ENCODE data around the gene ZFHX3. TPM values are rescaled to one million over a fixed set of nuclear protein-coding genes. Genes with fewer than 3 reads are reported as not detected.

ZFHX3 gene
- polyA plus RNA-seq, 1 donor = 8.8 TPM

- no peak for DNase-seq (ENCODE audit: low read depth)
These were observed 247.3 kb downstream of the ZFHX3 start for GRCh38 chr16:72800524-72801161.

DNA sequence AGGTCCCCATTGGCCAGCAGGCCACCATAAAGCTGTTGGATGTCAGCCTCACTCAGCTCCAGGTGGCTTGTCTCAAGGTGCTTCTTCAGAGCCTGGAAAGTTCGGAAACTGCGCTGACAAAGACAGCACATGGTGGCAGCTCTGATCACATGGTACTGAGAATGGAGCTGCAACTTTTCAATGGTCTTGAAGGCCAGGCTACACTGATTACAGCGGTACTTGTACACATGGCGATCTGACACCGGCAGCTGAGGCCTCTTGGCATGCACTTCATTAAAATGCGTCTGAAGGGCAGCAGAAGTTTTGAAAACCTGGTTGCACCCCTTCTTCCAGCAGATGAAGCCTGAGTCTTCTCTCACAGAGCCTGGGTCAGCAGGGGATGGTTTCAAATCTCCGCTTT, 249.7 kb downstream of the ZFHX3 start:
- no peak for DNase-seq (ENCODE audit: low read depth)

- no peak for DNase-seq (ENCODE audit: low read depth)
These were observed 250.3 kb downstream of the ZFHX3 start for GRCh38 chr16:72797621-72798020.

DNA sequence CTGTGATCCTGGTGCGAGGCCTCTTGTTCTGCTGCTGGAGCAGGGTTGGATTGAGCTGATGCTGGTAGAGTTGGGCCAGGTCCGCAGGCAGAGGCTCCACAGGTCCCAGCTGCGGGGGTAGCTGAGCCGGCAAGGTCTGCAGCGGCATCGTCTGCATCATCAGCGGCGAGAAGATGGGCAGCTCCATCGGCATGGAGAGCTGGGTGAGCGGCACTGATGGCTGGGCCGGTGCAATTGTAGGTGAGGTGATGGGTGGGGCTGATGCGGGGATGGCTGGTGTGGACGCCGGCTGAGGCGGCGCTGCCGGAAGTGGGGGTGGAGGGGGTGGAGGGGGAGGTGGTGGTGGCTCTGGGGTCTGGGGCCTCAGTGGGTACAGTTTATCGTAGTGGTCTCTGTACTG, 251.7 kb downstream of the ZFHX3 start:
- DNase-seq (ENCODE audit: low read depth) = no peak

DNA sequence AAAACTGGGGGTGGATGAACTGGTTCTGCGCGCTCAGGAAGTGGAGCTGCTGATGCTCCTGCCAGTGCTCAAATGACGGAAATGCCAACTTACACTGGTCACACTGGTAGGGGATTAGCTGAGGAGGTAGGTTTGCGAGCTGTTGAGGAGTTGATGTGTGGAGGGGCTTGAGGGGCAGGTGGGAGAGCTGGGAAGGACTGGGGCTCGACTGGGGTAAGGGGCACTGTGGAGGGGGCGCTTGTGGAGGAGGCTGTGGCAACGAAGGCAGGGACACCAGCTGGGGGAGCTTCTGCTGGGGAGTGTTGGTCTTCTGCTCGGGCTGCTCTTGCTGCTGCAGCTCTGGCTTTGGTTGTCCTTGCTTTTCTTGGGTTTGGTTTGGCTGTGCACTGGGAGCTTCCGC, 252.9 kb downstream of the ZFHX3 start:
- no peak for DNase-seq (ENCODE audit: low read depth)

DNA sequence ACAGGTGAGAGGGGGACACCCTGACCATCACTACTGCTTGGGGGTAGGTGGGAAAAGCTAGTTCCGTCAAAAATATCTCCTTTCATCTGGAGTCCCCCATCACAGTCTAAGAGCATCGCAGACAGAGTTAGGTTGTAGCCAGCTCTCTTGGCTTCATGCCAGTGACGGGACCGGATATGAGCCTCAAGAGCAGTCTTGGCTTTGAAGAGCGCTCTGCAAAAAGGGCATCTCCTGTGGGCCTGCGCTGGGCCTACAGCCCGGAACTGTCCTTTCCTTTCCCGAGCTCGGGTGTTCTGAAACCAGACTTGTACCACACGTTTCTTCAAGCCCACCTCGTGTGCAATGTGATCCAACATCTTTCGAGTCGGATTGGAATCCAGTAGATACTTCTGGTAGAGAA, 253.6 kb downstream of the ZFHX3 start:
- DNase-seq (ENCODE audit: low read depth) = no peak

DNA sequence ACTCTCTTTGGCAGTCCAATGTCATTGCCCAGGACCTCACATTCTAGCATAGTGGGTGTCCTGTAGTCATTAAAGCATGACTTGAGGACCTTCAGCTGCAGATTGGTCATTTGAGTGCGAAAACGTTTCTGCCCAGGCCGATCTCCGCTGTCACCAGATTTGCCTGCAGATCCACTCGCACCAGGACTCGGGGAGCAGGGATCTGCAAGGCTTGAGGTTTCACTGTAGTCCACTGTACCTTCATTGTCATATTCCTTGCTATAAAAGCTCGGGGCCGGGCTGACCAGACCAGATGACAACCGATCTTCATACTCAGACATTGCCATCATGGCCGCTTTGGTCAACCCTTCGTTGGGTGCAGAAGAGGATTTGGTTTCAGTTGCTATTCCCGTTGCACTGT, 254.2 kb downstream of the ZFHX3 start:
- no peak for DNase-seq (ENCODE audit: low read depth)

- no peak for DNase-seq (ENCODE audit: low read depth)
These were observed 254.9 kb downstream of the ZFHX3 start for GRCh38 chr16:72793017-72793416.

DNA sequence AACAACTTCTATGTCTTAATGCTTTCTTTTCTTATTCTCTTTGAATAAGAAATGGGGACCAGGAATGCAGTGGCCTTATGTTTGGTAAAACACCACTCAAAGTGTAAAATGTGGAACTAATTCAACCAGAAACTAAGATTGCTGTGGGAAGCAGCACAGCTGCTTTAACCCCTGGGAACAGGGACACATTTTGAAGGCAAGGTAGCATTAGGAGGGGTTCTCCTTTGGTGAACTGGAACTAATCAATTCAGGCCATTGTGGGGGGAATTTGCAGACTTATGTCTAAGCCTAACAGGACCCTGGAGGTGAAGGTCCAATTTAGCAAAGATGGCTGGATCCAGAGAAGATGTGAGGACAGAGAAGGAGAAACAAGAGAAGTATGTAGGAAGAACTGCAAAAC, 256.1 kb downstream of the ZFHX3 start:
- DNase-seq (ENCODE audit: low read depth) = no peak

DNA sequence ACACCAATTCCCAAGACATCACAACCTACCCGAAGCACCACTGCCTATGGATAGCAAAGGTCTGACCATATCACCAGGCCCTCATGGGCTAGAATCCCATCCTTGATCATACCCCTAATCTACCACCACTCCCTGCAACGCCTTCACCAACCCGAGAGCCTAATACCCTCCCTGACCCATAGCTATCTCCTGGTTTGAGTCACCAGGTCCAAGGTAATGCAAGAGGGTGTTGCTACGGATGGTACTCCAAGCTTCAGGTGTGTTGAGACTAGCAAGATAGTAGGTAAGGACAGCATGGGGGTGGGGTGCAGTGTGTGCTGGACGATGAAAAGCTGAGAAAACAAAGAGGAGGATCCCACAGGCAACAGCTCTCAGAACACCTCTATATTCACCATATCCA, 258.0 kb downstream of the ZFHX3 start:
- no peak for DNase-seq (ENCODE audit: low read depth)

- DNase-seq (ENCODE audit: low read depth) = no peak
These were observed 258.5 kb downstream of the ZFHX3 start for GRCh38 chr16:72789465-72789864.

DNA sequence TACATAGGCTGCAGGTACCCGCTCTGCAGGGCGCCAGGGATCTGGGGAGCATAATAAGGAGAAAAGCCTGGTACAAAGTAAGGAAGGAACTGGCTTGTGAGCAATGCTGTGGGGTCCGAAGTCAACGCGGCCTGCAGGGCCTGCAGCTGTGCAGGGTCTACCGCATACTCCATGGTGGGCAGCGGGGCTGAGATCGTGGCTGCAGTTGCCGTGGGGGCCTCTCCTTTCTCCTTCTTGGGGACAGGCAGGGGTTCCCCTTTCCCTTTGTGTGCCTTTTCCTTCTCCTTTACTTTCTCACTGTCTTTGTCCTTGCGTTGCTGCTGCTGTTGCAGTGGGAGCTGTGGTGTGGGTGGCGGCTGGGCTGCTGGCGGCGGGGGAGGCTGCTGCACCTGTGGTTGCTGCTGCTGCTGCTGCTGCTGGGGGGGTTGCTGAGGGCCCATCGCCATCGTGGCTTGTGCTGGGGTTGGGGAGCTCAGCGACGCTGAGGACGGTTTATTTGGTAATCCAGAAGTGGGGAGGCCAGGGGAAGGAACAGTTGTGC, 259.6 kb downstream of the ZFHX3 start:
- DNase-seq (ENCODE audit: low read depth) = no peak

GRCh38 chr16:72787514-72788268, 260.2 kb downstream of the ZFHX3 start:
- DNase-seq (ENCODE audit: low read depth) = peak; percentile 35

DNA sequence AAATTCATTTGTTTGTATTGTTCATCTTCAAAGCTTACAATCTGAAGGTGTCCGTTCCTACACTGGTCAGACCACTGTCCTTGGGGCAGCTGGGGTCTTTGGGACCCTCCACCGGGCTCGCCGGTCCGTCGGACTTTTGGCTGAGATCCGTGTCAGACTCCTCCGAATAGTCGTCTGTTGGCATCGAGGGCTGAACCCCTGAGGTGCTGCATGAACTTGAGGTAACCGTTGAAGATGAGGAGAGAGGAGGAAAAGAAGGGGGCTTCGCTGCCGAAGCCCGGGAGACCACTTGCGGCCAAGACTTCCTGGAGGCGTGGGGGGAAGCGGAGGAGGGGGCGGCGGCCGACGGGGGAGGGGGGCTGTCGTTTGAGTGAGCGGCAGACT, 260.8 kb downstream of the ZFHX3 start:
- DNase-seq (ENCODE audit: low read depth) = no peak

DNA sequence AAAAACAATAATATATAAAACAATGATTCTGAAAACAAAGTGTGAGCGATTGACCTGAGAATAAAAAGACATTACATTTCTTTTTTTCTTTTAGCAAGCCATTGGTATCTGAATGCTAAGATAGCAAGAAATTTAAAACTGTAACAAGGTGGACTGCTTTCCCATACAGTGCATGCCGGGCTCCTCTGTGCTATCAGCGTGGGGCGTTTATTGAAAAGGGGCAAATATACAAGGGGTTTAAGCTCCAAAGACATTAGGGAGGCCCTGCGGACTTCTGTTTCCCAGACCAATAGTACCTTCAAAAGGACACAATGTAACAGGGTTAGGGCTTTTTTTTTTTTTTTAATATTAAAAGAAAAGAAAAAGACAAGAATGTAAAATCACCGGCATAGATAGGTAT, 261.3 kb downstream of the ZFHX3 start:
- DNase-seq (ENCODE audit: low read depth) = no peak

- DNase-seq (ENCODE audit: low read depth) = no peak
These were observed 262.0 kb downstream of the ZFHX3 start for GRCh38 chr16:72785886-72786285.

DNA sequence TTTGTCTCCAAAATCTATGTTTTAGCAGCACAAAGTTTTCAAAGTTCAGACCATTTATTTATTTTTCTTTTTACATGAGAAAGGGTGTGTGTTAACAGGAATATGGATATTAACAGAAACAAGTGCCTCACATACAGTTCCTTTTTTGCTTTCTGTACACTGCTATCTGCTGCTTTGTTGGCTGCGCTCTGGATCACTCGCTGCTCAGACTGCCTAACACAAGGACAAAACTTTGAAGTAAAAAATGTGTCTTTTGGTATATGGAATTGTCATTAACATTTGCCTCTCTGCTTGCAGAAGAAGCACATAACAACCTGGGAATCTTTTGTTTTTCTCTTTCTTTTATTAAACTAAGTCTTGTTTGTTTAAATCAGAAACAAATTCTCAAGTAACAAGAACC, 262.8 kb downstream of the ZFHX3 start:
- DNase-seq (ENCODE audit: low read depth) = no peak

GRCh38 chr16:72783716-72784318, 264.1 kb downstream of the ZFHX3 start:
- no peak for DNase-seq (ENCODE audit: low read depth)

DNA sequence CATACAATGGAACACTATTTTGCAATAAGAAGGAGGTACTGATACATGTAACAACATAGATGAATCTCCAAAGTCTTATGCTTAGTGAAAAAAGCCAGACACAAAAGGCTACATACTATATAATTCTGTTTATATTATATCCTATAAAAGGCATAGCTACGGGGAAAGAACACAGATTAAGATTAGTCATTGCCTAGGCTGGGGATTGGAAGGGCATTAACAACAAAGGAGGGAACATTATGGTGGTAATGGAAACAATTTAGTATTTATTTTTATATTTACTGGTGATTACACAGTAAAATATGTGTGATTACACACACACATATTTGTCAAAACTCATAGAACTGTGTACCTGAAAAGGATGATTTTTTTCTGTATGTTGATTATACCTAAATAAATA, 278.1 kb downstream of the ZFHX3 start:
- no peak for DNase-seq (ENCODE audit: low read depth)

- no peak for DNase-seq (ENCODE audit: low read depth)
These were observed 279.3 kb downstream of the ZFHX3 start for GRCh38 chr16:72768591-72768990.

GRCh38 chr16:72766506-72766905, 281.4 kb downstream of the ZFHX3 start:
- no peak for DNase-seq (ENCODE audit: low read depth)

- no peak for DNase-seq (ENCODE audit: low read depth)
These were observed 283.8 kb downstream of the ZFHX3 start for GRCh38 chr16:72764015-72764654.

Measured in forelimb muscle (tissue), 1 donor.